PFSK-1 (cell line): Measurements from ENCODE around the gene VPS45.

ENCODE experiments used
- FOXP2 ChIP-seq: optimal IDR thresholded peaks from 2 replicates; pipeline ENCODE3; 2011; ENCODE audit warnings: borderline replicate concordance, control low read depth, inconsistent platforms; ENCODE audit not compliant: insufficient read depth; ENCODE audit errors: extremely low read length, extremely low read depth
- POLR2AphosphoS5 ChIP-seq: IDR thresholded peaks from 2 replicates; pipeline ENCODE4 v1.6.1; 2012; ENCODE audit warnings: low read depth, mild to moderate bottlenecking, control low read depth, low read length, moderate library complexity
- SIN3A ChIP-seq: IDR thresholded peaks from 2 replicates; pipeline ENCODE4 v1.6.1; 2012; ENCODE audit warnings: mild to moderate bottlenecking, low read length, moderate library complexity, borderline replicate concordance; ENCODE audit not compliant: insufficient read depth
- TAF1 ChIP-seq: IDR thresholded peaks from 2 replicates; pipeline ENCODE4 v1.6.1; 2012; ENCODE audit warnings: low read length, control low read depth, borderline replicate concordance; ENCODE audit not compliant: insufficient read depth
- TF ChIP-seq, protein P1 (sequence below), 2 experiments: IDR thresholded peaks; 2 replicates each; pipeline versions ENCODE4 v1.6.1 to v1.8.0; 2011 to 2012; ENCODE audit warnings: low read depth in 2 of 2, low read length in 2 of 2, control low read depth in 1 of 2, inconsistent platforms in 1 of 2, mild to moderate bottlenecking in 1 of 2, moderate library complexity in 1 of 2; ENCODE audit not compliant: insufficient read depth in 1 of 2

VPS45 gene

GRCh38 chr1:150109586-150109985, 42.0 kb downstream of the VPS45 start:
- TF ChIP-seq, protein P1, sequence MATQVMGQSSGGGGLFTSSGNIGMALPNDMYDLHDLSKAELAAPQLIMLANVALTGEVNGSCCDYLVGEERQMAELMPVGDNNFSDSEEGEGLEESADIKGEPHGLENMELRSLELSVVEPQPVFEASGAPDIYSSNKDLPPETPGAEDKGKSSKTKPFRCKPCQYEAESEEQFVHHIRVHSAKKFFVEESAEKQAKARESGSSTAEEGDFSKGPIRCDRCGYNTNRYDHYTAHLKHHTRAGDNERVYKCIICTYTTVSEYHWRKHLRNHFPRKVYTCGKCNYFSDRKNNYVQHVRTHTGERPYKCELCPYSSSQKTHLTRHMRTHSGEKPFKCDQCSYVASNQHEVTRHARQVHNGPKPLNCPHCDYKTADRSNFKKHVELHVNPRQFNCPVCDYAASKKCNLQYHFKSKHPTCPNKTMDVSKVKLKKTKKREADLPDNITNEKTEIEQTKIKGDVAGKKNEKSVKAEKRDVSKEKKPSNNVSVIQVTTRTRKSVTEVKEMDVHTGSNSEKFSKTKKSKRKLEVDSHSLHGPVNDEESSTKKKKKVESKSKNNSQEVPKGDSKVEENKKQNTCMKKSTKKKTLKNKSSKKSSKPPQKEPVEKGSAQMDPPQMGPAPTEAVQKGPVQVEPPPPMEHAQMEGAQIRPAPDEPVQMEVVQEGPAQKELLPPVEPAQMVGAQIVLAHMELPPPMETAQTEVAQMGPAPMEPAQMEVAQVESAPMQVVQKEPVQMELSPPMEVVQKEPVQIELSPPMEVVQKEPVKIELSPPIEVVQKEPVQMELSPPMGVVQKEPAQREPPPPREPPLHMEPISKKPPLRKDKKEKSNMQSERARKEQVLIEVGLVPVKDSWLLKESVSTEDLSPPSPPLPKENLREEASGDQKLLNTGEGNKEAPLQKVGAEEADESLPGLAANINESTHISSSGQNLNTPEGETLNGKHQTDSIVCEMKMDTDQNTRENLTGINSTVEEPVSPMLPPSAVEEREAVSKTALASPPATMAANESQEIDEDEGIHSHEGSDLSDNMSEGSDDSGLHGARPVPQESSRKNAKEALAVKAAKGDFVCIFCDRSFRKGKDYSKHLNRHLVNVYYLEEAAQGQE (IDR thresholded peaks at IDR 0.05; ENCODE audit: insufficient read depth in 1 of 2, low read depth in 2 of 2, low read length in 2 of 2) = no peak
- no peak for TF ChIP-seq SIN3A
- no peak for TF ChIP-seq FOXP2
- TF ChIP-seq POLR2AphosphoS5 = no peak
- no peak for TF ChIP-seq TAF1

GRCh38 chr1:150110116-150110515, 42.5 kb downstream of the VPS45 start:
- TF ChIP-seq, protein P1 (IDR thresholded peaks at IDR 0.05; ENCODE audit: insufficient read depth in 1 of 2, low read depth in 2 of 2, low read length in 2 of 2) = no peak
- TF ChIP-seq POLR2AphosphoS5 (no peak), FOXP2 (no peak), TAF1 (no peak)

GRCh38 chr1:150111670-150112069, 44.1 kb downstream of the VPS45 start:
- TF ChIP-seq POLR2AphosphoS5 (no peak), FOXP2 (no peak), SIN3A (no peak), TAF1 (no peak)
- TF ChIP-seq, protein P1 (IDR thresholded peaks at IDR 0.05; ENCODE audit: insufficient read depth in 1 of 2, low read depth in 2 of 2, low read length in 2 of 2) = no peak

GRCh38 chr1:150115121-150115520, 47.5 kb downstream of the VPS45 start:
- TF ChIP-seq FOXP2 = no peak
- no peak for TF ChIP-seq TAF1
- TF ChIP-seq, protein P1 (IDR thresholded peaks at IDR 0.05; ENCODE audit: insufficient read depth in 1 of 2, low read depth in 2 of 2, low read length in 2 of 2) = no peak
- TF ChIP-seq SIN3A = no peak
- TF ChIP-seq POLR2AphosphoS5 = no peak

- TF ChIP-seq POLR2AphosphoS5 (no peak), SIN3A (no peak), TAF1 (no peak), FOXP2 (no peak)
- TF ChIP-seq, protein P1 (IDR thresholded peaks at IDR 0.05; ENCODE audit: insufficient read depth in 1 of 2, low read depth in 2 of 2, low read length in 2 of 2) = no peak
These were observed 51.1 kb downstream of the VPS45 start for GRCh38 chr1:150118716-150119115.
